GM21717 (cell line): ENCODE results near the gene RAP1GAP.

Source experiments
- ATAC-seq: cut with Tn5 transposase; IDR thresholded peaks from one replicate; pipeline ENCODE4 v1.9.1; 2021; ENCODE audit warnings: mild to moderate bottlenecking, moderate library complexity; ENCODE audit not compliant: unreplicated experiment

The RAP1GAP gene

DNA sequence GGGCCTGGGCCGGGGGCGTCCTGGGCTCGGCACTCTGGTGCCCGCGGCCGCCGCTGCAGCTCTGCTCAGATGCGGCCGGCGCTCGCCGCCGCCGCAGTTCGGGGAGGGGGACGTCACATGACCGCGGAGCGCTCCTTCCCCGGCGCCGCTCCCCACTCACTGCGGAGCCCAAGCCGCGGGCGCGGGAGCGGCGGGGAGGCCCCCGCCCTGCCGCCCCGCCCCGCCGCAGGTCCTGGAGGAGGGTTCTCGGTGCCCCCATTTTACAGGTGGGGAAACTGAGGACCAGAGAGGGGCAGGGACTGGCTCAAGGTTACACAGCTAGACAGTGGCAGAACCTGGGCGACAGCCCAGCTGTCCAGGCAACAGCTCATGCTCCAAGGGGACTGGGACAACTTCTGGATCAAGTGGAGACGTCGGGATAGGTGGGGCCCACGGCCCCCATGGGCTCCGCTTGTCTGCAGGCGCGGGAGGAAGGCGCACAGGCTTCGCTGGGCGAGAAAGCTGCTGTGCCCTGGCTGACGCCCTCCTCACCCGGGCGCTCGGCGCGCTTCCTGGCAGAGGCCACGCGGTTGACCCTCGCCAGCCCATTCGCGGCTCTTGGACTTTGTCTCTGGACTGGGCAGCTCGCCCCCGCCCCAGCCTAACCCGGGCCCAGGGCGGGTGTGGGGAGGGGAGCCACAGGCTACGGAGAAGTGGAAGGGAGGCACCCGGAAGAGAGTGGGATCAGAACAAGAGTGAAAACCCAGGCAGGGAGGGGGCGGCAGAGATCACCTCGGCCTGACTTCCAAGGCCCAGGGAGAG lies at the start of gene RAP1GAP:
TSS of gene RAP1GAP (minus strand) at position 100 of the 801 bp plus-strand sequence. CDS start 49,325 bp downstream, outside the sequence.
- ATAC-seq = no peak

GRCh38 chr1:21716169-21716568 lies 47.0 kb upstream of the RAP1GAP start:
- no peak for ATAC-seq

DNA sequence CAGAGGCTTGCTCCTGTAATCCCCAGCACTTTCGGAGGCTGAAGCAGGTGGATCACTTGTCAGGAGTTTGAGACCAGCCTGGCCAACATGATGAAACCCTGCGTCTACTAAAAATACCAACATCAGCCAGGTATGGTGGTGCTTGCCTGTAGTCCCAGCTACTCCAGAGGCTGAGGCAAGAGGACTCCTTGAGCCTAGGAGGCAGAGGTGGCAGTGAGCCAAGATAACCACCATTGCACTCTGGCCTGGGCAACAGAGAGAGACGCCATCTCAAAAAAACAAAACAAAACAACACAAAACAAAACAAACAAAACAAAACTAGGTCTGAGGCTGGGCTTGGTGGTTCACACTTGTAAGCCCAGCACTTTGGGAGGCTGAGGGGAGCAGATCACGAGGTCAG lies 38.7 kb upstream of the RAP1GAP start:
- no peak for ATAC-seq

DNA sequence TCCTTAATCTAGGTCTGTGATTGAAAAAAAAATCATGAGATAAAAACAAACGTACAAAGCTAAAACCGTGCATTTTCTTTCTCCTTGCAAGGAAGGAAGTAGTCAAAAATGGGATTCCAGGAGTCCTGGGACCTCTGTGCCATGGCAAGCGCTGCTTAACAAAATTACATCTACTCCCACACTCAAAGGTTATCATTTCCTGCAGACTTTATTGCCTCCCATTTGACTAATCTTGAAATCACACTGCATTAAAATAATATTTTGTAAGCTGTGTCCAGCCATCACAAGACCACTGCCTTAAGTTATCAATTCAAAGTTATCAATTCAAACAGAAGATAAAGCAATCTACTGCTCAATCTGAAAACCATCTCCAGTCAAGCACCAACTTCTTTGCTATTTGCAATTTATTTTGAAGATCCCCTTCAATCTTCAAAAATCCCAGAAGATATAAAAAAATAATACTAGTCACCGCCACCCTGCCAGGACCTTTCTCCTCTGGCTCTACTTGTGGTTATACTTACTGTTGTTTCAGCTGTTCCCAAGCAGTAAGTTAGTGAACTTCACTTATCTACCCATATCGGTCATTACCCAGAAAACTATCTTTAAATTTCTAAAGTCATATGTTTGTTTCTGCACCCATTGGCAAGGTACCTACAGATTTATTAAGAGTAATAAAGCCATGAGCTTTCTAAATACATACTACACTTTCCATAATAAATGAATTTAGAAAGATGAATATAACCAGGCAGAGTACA lies 38.1 kb upstream of the RAP1GAP start:
- ATAC-seq = no peak

DNA sequence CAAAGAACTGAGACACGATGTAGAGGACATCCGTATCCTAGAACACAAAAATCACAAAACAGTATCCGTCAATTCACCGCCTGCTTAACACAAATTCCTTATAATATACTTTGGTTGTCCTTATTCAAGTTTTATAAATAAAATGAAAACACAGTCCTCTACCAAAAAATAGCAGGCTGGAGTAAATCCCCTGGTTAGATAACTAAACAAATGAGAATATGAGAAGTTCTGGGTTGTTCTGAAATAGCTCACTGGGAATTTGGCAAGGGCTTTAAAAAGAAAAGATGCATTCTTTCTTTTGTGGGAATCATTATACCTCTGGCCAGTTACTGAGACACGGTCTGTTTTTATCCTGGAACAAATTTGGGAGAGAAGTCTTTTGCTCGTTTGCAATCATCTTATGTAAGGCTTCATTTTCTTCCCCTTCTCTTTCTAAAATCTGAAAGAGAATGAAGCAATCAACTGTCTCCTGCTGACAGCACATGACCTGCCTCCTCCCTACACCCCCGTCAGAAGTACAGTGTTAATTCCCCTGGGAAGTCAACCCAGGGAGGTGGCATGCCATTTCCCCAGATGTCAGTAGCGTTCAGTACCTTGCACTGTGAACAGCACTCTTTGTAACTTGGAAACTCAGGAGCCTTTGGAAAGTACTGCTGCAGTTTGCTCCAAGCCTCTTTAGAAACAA lies 37.1 kb upstream of the RAP1GAP start:
- no peak for ATAC-seq

DNA sequence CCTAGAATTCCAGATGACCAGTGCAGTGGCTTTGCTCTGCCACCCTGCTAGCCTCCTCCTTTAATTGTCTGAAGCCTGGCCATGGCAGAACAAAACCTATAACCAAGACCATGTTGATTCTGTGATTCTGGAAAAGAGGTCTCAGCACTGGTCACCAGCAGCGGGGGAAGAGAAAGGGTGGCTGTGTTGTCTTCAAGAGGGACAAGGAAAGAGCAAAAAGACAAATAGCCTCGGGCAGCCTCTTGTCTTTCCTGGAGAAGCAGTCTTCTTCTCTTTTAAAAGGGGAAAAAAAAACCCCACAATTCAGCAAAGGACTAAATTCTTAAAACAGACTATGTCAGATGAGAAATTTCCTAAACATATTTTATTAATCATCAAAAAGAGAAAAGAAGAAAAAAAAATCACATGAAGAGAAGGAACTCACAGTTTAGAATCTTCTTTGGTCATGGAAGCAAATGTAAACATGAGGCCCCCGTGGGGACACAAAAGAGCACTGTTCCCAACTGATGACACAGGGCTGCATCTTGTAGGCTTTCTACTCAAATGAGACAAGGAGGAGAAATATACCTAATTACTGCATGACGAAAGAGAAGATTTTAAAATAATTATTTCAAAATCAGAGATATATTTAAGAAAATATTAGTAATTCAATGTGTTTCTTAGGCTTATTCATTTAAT lies 36.3 kb upstream of the RAP1GAP start:
- ATAC-seq = no peak

- no peak for ATAC-seq
Observed at GRCh38 chr1:21704145-21704544, 35.0 kb upstream of the RAP1GAP start.

GRCh38 chr1:21703318-21703963 lies 34.3 kb upstream of the RAP1GAP start:
- ATAC-seq = no peak

DNA sequence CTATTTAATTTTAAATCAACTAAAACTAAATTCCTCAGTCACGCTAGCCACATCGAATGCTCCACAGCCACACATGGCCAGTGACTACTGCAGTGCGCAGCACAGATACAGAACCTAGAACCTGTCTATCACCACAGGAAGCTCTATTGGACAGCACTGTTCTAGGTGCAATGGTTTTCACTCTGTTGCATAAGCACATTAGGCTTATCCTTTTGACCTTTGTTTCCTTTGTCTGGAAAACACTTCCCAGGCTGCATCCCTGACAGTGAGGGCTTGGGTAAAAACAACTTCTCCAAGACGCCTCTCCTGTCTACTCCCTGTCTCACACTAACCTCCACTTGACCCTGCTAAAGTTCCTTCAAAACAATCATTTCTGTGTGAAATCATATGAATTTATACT lies 33.6 kb upstream of the RAP1GAP start:
- ATAC-seq = no peak

- ATAC-seq = no peak
Observed at GRCh38 chr1:21701401-21701800, 32.2 kb upstream of the RAP1GAP start.

GRCh38 chr1:21700094-21700493 lies 30.9 kb upstream of the RAP1GAP start:
- ATAC-seq = no peak

GRCh38 chr1:21696931-21697330 lies 27.8 kb upstream of the RAP1GAP start:
- no peak for ATAC-seq

- ATAC-seq = no peak
Observed at GRCh38 chr1:21693732-21694131, 24.6 kb upstream of the RAP1GAP start.

DNA sequence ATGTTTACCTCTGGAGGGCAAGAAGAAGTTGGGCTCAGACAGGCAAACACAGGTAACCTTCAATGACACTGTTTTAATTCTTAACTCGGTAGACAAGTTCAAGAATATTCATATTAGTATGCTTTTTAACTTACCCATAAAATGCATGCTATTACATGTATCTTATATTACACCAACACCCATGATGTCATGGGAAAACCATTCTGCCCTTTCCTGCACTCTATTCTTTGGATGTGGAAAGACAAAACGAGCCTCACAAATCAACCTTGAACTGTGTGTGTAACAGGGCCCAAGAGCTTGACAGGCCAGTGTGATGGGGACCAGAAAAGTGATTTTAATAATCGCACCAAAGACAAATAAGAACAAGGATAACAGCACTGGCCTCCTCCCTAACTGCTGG lies 22.6 kb upstream of the RAP1GAP start:
- no peak for ATAC-seq

- ATAC-seq = no peak
Observed at GRCh38 chr1:21689661-21690372, 20.7 kb upstream of the RAP1GAP start.

DNA sequence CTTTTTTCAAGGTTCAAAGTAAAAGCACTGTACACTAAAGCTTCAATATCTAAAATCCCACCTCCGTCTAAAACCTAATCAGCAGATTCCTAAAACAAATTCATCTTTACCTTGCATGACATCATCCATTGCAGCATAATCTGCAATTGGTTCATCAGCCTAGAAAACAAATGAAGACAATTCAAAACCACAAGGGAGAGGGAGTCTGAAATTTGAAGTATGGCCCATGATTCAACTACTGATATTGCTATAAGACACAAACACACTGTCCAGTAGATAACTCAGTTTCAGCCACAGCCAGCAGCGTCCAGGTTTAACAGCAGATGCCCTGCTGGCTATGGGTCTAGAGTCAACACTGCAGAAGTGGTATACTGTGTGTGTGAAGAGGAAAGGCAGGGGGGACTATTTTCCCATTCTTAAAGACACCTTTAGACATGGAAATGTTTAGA lies 17.9 kb upstream of the RAP1GAP start:
- ATAC-seq = no peak

DNA sequence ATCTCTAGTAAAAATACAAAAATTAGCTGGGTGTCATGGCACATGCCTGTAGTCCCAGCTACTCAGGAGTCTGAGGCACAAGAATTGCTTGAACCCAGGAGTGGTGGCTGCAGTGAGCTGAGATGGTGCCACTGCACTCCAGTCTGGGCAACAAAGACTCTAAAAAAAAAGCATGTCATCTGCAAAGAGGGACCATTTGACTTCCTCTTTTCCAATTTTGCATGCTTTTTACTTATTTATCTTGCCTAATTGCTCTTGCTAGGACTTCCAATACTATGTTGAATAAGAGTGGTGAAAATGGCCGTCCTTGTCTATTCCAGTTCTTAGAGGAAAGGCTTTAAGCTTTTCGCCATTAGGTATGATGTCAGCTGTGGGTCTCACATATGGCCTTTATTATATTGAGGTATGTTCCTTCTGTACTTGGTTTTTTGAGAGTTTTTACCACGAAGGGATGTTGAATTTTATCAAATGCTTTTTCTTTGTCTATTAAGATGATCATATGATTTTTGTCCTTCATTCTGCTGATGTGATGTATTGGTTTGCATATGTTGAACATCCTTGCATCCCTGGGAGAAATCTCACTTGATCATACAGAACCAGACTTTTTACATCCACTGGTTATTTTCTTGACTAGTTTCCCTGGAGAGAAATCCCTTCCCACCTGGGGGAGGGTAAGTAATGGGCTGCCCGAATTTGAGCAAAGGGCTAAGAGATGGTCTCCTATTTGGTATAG lies 17.0 kb upstream of the RAP1GAP start:
- ATAC-seq = no peak

GRCh38 chr1:21681426-21681825 lies 12.3 kb upstream of the RAP1GAP start:
- no peak for ATAC-seq

GRCh38 chr1:21680918-21681317 lies 11.8 kb upstream of the RAP1GAP start:
- ATAC-seq = no peak
